K562 (cell line): Measurements from ENCODE around the gene EYA4. TPM values are rescaled to one million over a fixed set of nuclear protein-coding genes. Genes with fewer than 3 reads are reported as not detected.

Experiments used
- ATAC-seq: fragments of 200-7000 bp; cut with Tn5 transposase; 3 replicates; pipeline ENCODE4 v1.9.1; 2020; ENCODE audit warnings: moderate library complexity
- BruUV-seq: library from RNA; stranded (reverse); fragments of 400-500 nt; replicated peaks from 2 replicates; lab custom pipeline; 2021; lab: Mats Ljungman, UMichigan
- CTCF ChIA-PET: fragments of 300-600 bp; formaldehyde crosslinking; extraction: SDS; loops from one replicate; lab custom pipeline; 2021; ENCODE audit warnings: low intra/inter-chr PET ratio; lab: Yijun Ruan, JAX
- POLR2A ChIA-PET: fragments of 300-600, 350-650 bp; sonication (Branson Sonifier 250); formaldehyde crosslinking; extraction: SDS; loops from one replicate; lab custom pipeline; 2021; ENCODE audit warnings: antibody characterized with exemption, inconsistent platforms; lab: Yijun Ruan, JAX
- DNase-seq, 4 experiments: peaks; one replicate each; pipeline versions ENCODE4 v3.0.0 to v3.0.0-alpha.2; 2011 to 2018; ENCODE audit warnings: low spot score in 3 of 4, mixed read lengths in 3 of 4; ENCODE audit errors: extremely low read depth in 1 of 4
- FAIRE-seq: peaks from 2 replicates; lab custom pipeline; 2011; peaks lifted over from hg19 to GRCh38; lab: Jason Lieb, UNC
- H2AFZ ChIP-seq: 2 replicates; pipeline ENCODE4 v1.6.0; 2011; ENCODE audit warnings: low read depth, low read length, control low read depth, inconsistent platforms
- H3K27ac ChIP-seq: fragments of 200-600 bp; 3 replicates; pipeline ENCODE4 v1.8.0; 2011; ENCODE audit warnings: low read depth, mild to moderate bottlenecking, control low read depth, inconsistent platforms, low read length, moderate library complexity, mixed read lengths; ENCODE audit errors: extremely low read depth
- H3K27me3 ChIP-seq, 2 experiments: fragments of 300-600 bp in 1 of 2; 2 replicates in 1 of 2; 3 replicates in 1 of 2; pipeline versions ENCODE4 v1.6.0 to v1.8.0; 2011; ENCODE audit warnings: inconsistent platforms in 2 of 2, low read length in 2 of 2, mild to moderate bottlenecking in 1 of 2, mixed read lengths in 1 of 2, moderate library complexity in 1 of 2; ENCODE audit not compliant: control insufficient read depth in 2 of 2, insufficient read depth in 2 of 2
- H3K36me3 ChIP-seq: fragments of 300-600 bp; 3 replicates; pipeline ENCODE4 v1.8.0; 2011; ENCODE audit warnings: mild to moderate bottlenecking, low read length, inconsistent platforms; ENCODE audit not compliant: control insufficient read depth, insufficient read depth
- H3K4me1 ChIP-seq, 2 experiments: fragments of 200-600 bp in 1 of 2; replicated peaks in 1 of 2; 2 replicates in 1 of 2; 3 replicates in 1 of 2; pipeline versions ENCODE4 v1.5.1 to v1.8.0; 2011; ENCODE audit warnings: inconsistent platforms in 2 of 2, low read length in 2 of 2, mild to moderate bottlenecking in 1 of 2, mixed read lengths in 1 of 2, moderate library complexity in 1 of 2; ENCODE audit not compliant: control insufficient read depth in 2 of 2, insufficient read depth in 2 of 2
- H3K4me2 ChIP-seq: 2 replicates; pipeline ENCODE4 v1.6.1; 2011; ENCODE audit warnings: low read length, control low read depth, inconsistent platforms, mixed read lengths; ENCODE audit not compliant: insufficient read depth
- H3K4me3 ChIP-seq: fragments of 200-600 bp; sonication (generic), shearing (Covaris generic); 2 replicates; pipeline ENCODE4 v1.5.1; 2016; ENCODE audit warnings: control low read depth, inconsistent platforms
- H3K79me2 ChIP-seq: fragments of 200-600 bp; 3 replicates; pipeline ENCODE4 v1.8.0; 2011; ENCODE audit warnings: low read length, inconsistent platforms; ENCODE audit not compliant: control insufficient read depth, insufficient read depth
- H3K9ac ChIP-seq, 2 experiments: 2 replicates each; pipeline versions ENCODE4 v1.6.0 to v1.6.1; 2011; ENCODE audit warnings: low read depth in 2 of 2, low read length in 2 of 2, control low read depth in 1 of 2, inconsistent platforms in 1 of 2, mild to moderate bottlenecking in 1 of 2, mixed read lengths in 1 of 2; ENCODE audit not compliant: insufficient read depth in 1 of 2
- H3K9me1 ChIP-seq: one replicate; pipeline ENCODE4 v1.6.0; 2011; ENCODE audit warnings: inconsistent platforms, mild to moderate bottlenecking, low read length, moderate library complexity; ENCODE audit not compliant: control insufficient read depth, insufficient read depth
- H3K9me3 ChIP-seq: replicated peaks from 2 replicates; pipeline ENCODE4 v1.5.1; 2011; ENCODE audit warnings: low read depth, low read length, inconsistent platforms; ENCODE audit not compliant: control insufficient read depth, insufficient read depth
- H4K20me1 ChIP-seq: replicated peaks from 2 replicates; pipeline ENCODE4 v1.6.1; 2011; ENCODE audit warnings: low read length, inconsistent platforms, mixed read lengths; ENCODE audit not compliant: control insufficient read depth, insufficient read depth
- ADNP ChIP-seq: fragments of 200-800 bp; sonication (Bioruptor generic); IDR thresholded peaks from 2 replicates; pipeline ENCODE4 v1.6.1; 2016; ENCODE audit warnings: missing genetic modification characterization, missing compliant biosample characterization
- BDP1 ChIP-seq: IDR thresholded peaks from 3 replicates; pipeline ENCODE4 v1.6.1; 2011; ENCODE audit not compliant: insufficient read length, insufficient read depth
- CBX2 ChIP-seq: fragments of 200-600 bp; sonication (generic); IDR thresholded peaks from one replicate; pipeline ENCODE4 v1.6.1; 2012; ENCODE audit warnings: mild to moderate bottlenecking, low read length, inconsistent platforms; ENCODE audit not compliant: insufficient read depth, poor library complexity, severe bottlenecking
- E2F6 ChIP-seq, 2 experiments: IDR thresholded peaks; 2 replicates each; pipeline ENCODE4 v1.6.1; 2011; ENCODE audit warnings: borderline replicate concordance in 1 of 2, control low read depth in 1 of 2, low read depth in 1 of 2, low read length in 1 of 2, mild to moderate bottlenecking in 1 of 2, mixed read lengths in 1 of 2, moderate library complexity in 1 of 2; ENCODE audit not compliant: insufficient read depth in 1 of 2, insufficient read length in 1 of 2, poor library complexity in 1 of 2, severe bottlenecking in 1 of 2; ENCODE audit errors: extremely low read depth in 1 of 2
- SMARCE1 ChIP-seq: fragments of 450-650 bp; IDR thresholded peaks from 2 replicates; pipeline ENCODE4 v1.7.1; 2016; ENCODE audit warnings: mild to moderate bottlenecking
- UBTF ChIP-seq, 2 experiments: IDR thresholded peaks; 2 replicates each; pipeline ENCODE4 v1.6.1; 2012; ENCODE audit warnings: improper control_type of control experiment in 2 of 2, low read depth in 2 of 2, low read length in 2 of 2, borderline replicate concordance in 1 of 2
- ZC3H4 ChIP-seq: sonication (generic); formaldehyde crosslinking; IDR thresholded peaks from 2 replicates; pipeline ENCODE4 v1.9.0; 2021; ENCODE audit warnings: missing genetic modification reagents, borderline replicate concordance
- WGBS: fragments of 100-300 bp; shearing (Covaris generic); methylation state at CpG from one replicate; pipeline ENCODE4 v1.1.6; 2016; ENCODE audit warnings: low coverage, mixed read lengths; ENCODE audit not compliant: insufficient coverage; ENCODE audit errors: missing lambda C conversion rate; 5-methylcytosine and 5-hydroxymethylcytosine counted together
- in situ Hi-C: fragments of 300-500 bp; cut with MboI; formaldehyde crosslinking; loops from 4 replicates; pipeline ENCODE4 v1.15.0; 2018; ENCODE audit warnings: inconsistent platforms, mixed read lengths
- intact Hi-C: fragments of 100-400 bp; cut with micrococcal nuclease; formaldehyde crosslinking; loops from 2 replicates; pipeline ENCODE4 v1.14.2; 2022
- polyA plus RNA-seq, 8 experiments: library from polyadenylated mRNA; depleted of rRNA in 4 of 8; stranded (reverse) in 5 of 8; unstranded in 3 of 8; fragments of >200 nt; fragmentation: Nextera tagmentation in 2 of 8; fragmentation: Illumina TruSeq in 1 of 8; extraction: Ambion mirVana in 2 of 8; extraction: Trizol in 1 of 8; gene quantifications; 2 replicates each; pipeline versions ENCODE4 v1.2.1 to v1.2.3, GENCODE V29; 2011 to 2014; ENCODE audit warnings: inconsistent platforms in 1 of 8, missing spikeins in 1 of 8
- total RNA-seq, 7 experiments: library from RNA; depleted of rRNA in 6 of 7; stranded (reverse); fragments of >200 nt in 6 of 7; fragmentation: Illumina TruSeq in 2 of 7; extraction: Trizol in 2 of 7; gene quantifications; 2 replicates each; pipeline versions ENCODE4 v1.2.1 to v1.2.3, GENCODE V29; 2011 to 2021; ENCODE audit warnings: low replicate concordance in 1 of 7
- TF ChIP-seq, protein P1 (sequence below): fragments of 450-650 bp; formaldehyde crosslinking; IDR thresholded peaks from 2 replicates; pipeline ENCODE4 v1.4.0; 2020; ENCODE audit warnings: mild to moderate bottlenecking, moderate library complexity
- TF ChIP-seq, protein P2 (sequence below): IDR thresholded peaks from 3 replicates; pipeline ENCODE4 v1.6.1; 2011; ENCODE audit warnings: borderline replicate concordance, mild to moderate bottlenecking, moderate library complexity; ENCODE audit not compliant: insufficient read length; ENCODE audit errors: extremely low read depth

The EYA4 gene
- total and polyA plus RNA-seq, 9 of the 15 experiments (the other 6 are each of a cell fraction or from before 2014, with no cell fraction given) = 0.03 to 0.04 TPM; not detected in 7

DNA sequence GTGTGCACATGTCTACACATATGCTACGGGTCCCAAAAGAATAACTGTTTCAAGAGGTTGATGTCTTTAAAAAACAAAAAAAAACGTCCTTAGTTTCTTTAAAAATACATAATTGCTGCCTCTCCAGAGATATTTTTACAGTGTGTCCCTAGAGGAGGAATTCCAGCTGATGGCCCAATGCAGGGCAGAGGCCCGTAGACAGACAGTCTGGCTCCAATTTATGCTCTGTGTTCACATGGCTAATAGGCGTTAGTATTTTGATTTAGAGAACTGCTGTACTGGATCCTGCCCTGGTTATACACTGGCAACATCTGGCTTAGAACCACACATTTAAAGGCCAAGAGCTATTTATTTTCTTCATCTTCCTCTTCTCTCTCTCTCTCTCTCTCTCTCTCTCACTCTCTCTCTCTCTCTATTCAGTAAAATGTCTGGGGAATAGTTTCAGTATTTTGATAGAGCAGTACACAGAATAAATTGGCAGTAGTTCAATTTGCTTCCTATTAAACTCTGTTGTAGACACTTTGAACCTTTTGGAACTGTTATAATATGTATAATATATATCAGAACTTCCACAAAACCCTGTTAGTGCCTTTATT is 260.6 kb downstream of the EYA4 start (continued):
- no peak for TF ChIP-seq E2F6 (IDR thresholded peaks at IDR 0.05; ENCODE audit: borderline replicate concordance in 1 of 2, extremely low read depth in 1 of 2, insufficient read depth in 1 of 2, insufficient read length in 1 of 2, low read depth in 1 of 2, low read length in 1 of 2, poor library complexity in 1 of 2, severe bottlenecking in 1 of 2)

DNA sequence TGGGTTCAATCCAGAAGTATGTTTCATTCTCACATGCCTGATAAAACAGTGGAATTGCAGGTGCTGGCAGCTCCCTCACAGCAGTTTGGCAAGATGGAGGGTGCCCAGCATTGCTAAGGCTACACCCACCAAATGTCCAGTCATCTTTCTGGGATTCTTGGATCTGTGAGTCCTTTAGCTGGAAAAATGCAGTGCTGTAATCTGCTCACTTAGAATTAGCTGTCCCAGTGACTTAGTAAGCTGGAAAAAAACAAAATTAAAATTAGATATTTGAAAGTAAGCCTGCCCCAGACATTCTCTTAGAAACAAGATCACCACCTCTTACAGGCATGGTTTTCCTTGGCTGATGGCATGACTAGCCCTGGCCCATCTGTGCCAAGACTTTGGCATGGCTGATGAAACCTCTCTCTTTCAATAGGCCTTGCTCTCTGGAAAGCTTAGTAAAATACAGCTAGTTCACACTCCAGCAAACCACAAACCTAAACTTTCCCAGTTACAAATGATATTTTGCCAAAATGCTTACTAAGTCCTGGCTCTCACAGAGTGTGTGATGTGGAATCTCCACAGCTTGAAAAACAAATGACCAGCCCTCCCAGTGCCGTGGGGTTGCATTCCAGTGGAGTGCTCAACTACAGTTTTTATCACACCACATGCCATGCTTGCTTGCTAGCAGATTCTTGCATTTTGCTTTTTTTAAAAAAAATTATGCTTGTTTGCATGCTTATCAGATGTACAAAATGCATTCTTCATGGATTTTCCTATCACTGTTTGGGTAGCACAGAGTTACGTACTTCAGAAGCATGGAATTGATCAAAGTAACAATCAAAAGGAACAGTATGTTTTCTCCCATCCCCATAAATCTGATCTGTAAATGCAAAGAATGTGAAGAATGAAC is 261.5 kb downstream of the EYA4 start:
- H3K27ac ChIP-seq = no peak overlapping the region
- no peaks in the 10 kb centered on the region for H3K27me3 ChIP-seq
- POLR2A ChIA-PET = no interaction called here
- CTCF ChIA-PET = no interaction called here
- no peak overlapping the region for H3K4me2 ChIP-seq
- H2AFZ ChIP-seq = no peak overlapping the region
- no peak for ATAC-seq
- H4K20me1 ChIP-seq = no peaks in the 10 kb centered on the region
- BruUV-seq = no TSS peak
- H3K36me3 ChIP-seq = no peaks in the 10 kb centered on the region
- H3K79me2 ChIP-seq = no peaks in the 10 kb centered on the region
- H3K9me3 ChIP-seq = no peaks in the 10 kb centered on the region
- no peak overlapping the region for H3K9ac ChIP-seq
- H3K9me1 ChIP-seq = no peaks in the 10 kb centered on the region
- H3K4me1 ChIP-seq = no peaks in the 10 kb centered on the region
- no peak for FAIRE-seq
- 3% methylated on average over 2 of the region's 2 CpGs for WGBS
- intact Hi-C loops = no loop called here
- in situ Hi-C loops = no loop called here
- no peak overlapping the region for H3K4me3 ChIP-seq
- no peak for DNase-seq
- TF ChIP-seq BDP1 (no peak), ADNP (tag) (no peak), SMARCE1 (no peak), UBTF (IDR thresholded peaks at IDR 0.05; ENCODE audit: borderline replicate concordance in 1 of 2, low read depth in 2 of 2, low read length in 2 of 2) (no peak), CBX2 (no peak), ZC3H4 (CRISPR knock-in tag) (no peak)
- TF ChIP-seq, protein P1, sequence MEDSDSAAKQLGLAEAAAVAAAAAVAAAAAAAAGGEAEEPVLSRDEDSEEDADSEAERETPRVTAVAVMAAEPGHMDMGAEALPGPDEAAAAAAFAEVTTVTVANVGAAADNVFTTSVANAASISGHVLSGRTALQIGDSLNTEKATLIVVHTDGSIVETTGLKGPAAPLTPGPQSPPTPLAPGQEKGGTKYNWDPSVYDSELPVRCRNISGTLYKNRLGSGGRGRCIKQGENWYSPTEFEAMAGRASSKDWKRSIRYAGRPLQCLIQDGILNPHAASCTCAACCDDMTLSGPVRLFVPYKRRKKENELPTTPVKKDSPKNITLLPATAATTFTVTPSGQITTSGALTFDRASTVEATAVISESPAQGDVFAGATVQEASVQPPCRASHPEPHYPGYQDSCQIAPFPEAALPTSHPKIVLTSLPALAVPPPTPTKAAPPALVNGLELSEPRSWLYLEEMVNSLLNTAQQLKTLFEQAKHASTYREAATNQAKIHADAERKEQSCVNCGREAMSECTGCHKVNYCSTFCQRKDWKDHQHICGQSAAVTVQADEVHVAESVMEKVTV = no peak
- TF ChIP-seq, protein P2, sequence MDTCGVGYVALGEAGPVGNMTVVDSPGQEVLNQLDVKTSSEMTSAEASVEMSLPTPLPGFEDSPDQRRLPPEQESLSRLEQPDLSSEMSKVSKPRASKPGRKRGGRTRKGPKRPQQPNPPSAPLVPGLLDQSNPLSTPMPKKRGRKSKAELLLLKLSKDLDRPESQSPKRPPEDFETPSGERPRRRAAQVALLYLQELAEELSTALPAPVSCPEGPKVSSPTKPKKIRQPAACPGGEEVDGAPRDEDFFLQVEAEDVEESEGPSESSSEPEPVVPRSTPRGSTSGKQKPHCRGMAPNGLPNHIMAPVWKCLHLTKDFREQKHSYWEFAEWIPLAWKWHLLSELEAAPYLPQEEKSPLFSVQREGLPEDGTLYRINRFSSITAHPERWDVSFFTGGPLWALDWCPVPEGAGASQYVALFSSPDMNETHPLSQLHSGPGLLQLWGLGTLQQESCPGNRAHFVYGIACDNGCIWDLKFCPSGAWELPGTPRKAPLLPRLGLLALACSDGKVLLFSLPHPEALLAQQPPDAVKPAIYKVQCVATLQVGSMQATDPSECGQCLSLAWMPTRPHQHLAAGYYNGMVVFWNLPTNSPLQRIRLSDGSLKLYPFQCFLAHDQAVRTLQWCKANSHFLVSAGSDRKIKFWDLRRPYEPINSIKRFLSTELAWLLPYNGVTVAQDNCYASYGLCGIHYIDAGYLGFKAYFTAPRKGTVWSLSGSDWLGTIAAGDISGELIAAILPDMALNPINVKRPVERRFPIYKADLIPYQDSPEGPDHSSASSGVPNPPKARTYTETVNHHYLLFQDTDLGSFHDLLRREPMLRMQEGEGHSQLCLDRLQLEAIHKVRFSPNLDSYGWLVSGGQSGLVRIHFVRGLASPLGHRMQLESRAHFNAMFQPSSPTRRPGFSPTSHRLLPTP = no peak
